Astrocyte (in vitro differentiated cells and primary cell): ENCODE data around the gene GNG12.

Source experiments
- CTCF ChIP-seq: IDR thresholded peaks from 2 replicates; pipeline ENCODE4 v1.5.1; 2011; ENCODE audit warnings: low read depth, mild to moderate bottlenecking, inconsistent platforms, low read length, moderate library complexity; ENCODE audit not compliant: insufficient read depth
- EZH2 ChIP-seq: IDR thresholded peaks from 2 replicates; pipeline ENCODE4 v1.6.1; 2012; ENCODE audit warnings: mild to moderate bottlenecking, low read length, inconsistent platforms; ENCODE audit not compliant: insufficient read depth

DNA sequence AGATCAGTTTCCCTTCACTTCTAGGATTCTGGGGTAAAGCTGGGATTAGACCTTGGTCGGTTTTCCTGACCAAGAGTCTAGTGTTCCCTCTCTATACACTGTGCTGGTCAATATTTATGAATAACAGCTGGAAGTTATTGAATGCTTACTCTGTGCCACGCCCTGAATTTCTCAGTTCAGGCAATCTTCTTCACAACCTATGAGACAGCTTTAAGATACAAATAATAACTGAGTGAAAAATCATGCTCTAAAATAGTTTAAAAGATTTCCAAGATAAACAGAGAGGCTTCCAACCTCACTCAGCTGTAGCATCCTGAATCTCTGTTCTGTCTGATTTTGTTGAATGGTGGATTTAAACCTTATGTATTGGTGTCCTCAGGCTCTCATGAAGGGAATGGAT, 72.2 kb downstream of the GNG12 start:
- TF ChIP-seq EZH2: no peak
- no peak for TF ChIP-seq CTCF
